WTC11 (cell line): ENCODE results near the gene CACYBP. TPM values are rescaled to one million over a fixed set of nuclear protein-coding genes. Genes with fewer than 3 reads are reported as not detected.

Experiments used
- ARID4B ChIP-seq: sonication (generic); formaldehyde crosslinking; IDR thresholded peaks from 2 replicates; pipeline ENCODE4 v1.8.0; 2023; ENCODE audit warnings: missing genetic modification reagents, mild to moderate bottlenecking, borderline replicate concordance
- CDX4 ChIP-seq: fragments of 250-450 bp; sonication (Bioruptor Pico); IDR thresholded peaks from 2 replicates; pipeline ENCODE4 v1.9.0; 2021; ENCODE audit warnings: moderate library complexity, mild to moderate bottlenecking, inconsistent platforms, borderline replicate concordance
- CREB1 ChIP-seq: sonication (generic); formaldehyde crosslinking; IDR thresholded peaks from 2 replicates; pipeline ENCODE4 v1.8.0; 2023; ENCODE audit warnings: mild to moderate bottlenecking, missing genetic modification reagents
- E2F1 ChIP-seq: sonication (generic); formaldehyde crosslinking; IDR thresholded peaks from 2 replicates; pipeline ENCODE4 v1.8.0; 2022; ENCODE audit warnings: mild to moderate bottlenecking, missing genetic modification reagents
- EMX1 ChIP-seq: fragments of 250-450 bp; sonication (Bioruptor Pico); IDR thresholded peaks from 2 replicates; pipeline ENCODE4 v1.8.0; 2021; ENCODE audit warnings: mild to moderate bottlenecking
- ESRRA ChIP-seq: sonication (generic); formaldehyde crosslinking; IDR thresholded peaks from 2 replicates; pipeline ENCODE4 v1.8.1; 2022; ENCODE audit warnings: mild to moderate bottlenecking, missing genetic modification reagents, borderline replicate concordance
- ETV6 ChIP-seq: sonication (generic); formaldehyde crosslinking; IDR thresholded peaks from 2 replicates; pipeline ENCODE4 v1.8.1; 2022; ENCODE audit warnings: mild to moderate bottlenecking, missing genetic modification reagents
- GTF2I ChIP-seq: fragments of 250-450 bp; sonication (Bioruptor Pico); conservative IDR thresholded peaks from 2 replicates; pipeline ENCODE4 v1.4.0; 2021; ENCODE audit warnings: mild to moderate bottlenecking
- HMGXB4 ChIP-seq: sonication (generic); formaldehyde crosslinking; IDR thresholded peaks from 2 replicates; pipeline ENCODE4 v1.8.1; 2023; ENCODE audit warnings: mild to moderate bottlenecking, moderate library complexity, missing genetic modification reagents
- IRF1 ChIP-seq: sonication (generic); formaldehyde crosslinking; IDR thresholded peaks from 2 replicates; pipeline ENCODE4 v1.8.0; 2023; ENCODE audit warnings: missing genetic modification reagents
- MYBL2 ChIP-seq: sonication (generic); formaldehyde crosslinking; IDR thresholded peaks from 2 replicates; pipeline ENCODE4 v1.8.1; 2023; ENCODE audit warnings: mild to moderate bottlenecking, moderate library complexity, missing genetic modification reagents
- NFYB ChIP-seq: sonication (generic); formaldehyde crosslinking; conservative IDR thresholded peaks from 2 replicates; pipeline ENCODE4 v1.8.0; 2022; ENCODE audit warnings: low read depth, missing genetic modification reagents
- NR2C2 ChIP-seq: sonication (generic); formaldehyde crosslinking; IDR thresholded peaks from 2 replicates; pipeline ENCODE4 v1.8.0; 2022; ENCODE audit warnings: mild to moderate bottlenecking, missing genetic modification reagents
- SP1 ChIP-seq: sonication (generic); formaldehyde crosslinking; conservative IDR thresholded peaks from 2 replicates; pipeline ENCODE4 v1.8.1; 2022; ENCODE audit warnings: missing genetic modification reagents
- TEAD1 ChIP-seq: sonication (generic); formaldehyde crosslinking; IDR thresholded peaks from 2 replicates; pipeline ENCODE4 v1.8.0; 2022; ENCODE audit warnings: mild to moderate bottlenecking, missing genetic modification reagents
- TEAD4 ChIP-seq: sonication (generic); formaldehyde crosslinking; IDR thresholded peaks from 2 replicates; pipeline ENCODE4 v1.8.0; 2022; ENCODE audit warnings: mild to moderate bottlenecking, missing genetic modification reagents
- ZBTB43 ChIP-seq: sonication (generic); formaldehyde crosslinking; IDR thresholded peaks from 2 replicates; pipeline ENCODE4 v1.8.1; 2023; ENCODE audit warnings: mild to moderate bottlenecking, missing genetic modification reagents
- ZNF121 ChIP-seq: sonication (generic); formaldehyde crosslinking; IDR thresholded peaks from 2 replicates; pipeline ENCODE4 v1.8.0; 2023; ENCODE audit warnings: missing genetic modification reagents
- ZNF425 ChIP-seq: fragments of 250-450 bp; sonication (Bioruptor Pico); conservative IDR thresholded peaks from 2 replicates; pipeline ENCODE4 v1.9.0; 2021; ENCODE audit warnings: mild to moderate bottlenecking
- total RNA-seq: library from RNA; stranded (reverse); gene quantifications from 3 replicates; pipeline ENCODE4 v1.2.3, GENCODE V29; 2021
- TF ChIP-seq, protein P1 (sequence below): fragments of 250-450 bp; sonication (Bioruptor Pico); IDR thresholded peaks from 2 replicates; pipeline ENCODE4 v1.8.0; 2021; ENCODE audit warnings: mild to moderate bottlenecking
- TF ChIP-seq, protein P2 (sequence below): fragments of 250-450 bp; sonication (Bioruptor Pico); IDR thresholded peaks from 2 replicates; pipeline ENCODE4 v1.9.0; 2021; ENCODE audit warnings: mild to moderate bottlenecking
- TF ChIP-seq, protein P3 (sequence below): sonication (generic); formaldehyde crosslinking; IDR thresholded peaks from 2 replicates; pipeline ENCODE4 v1.8.1; 2022; ENCODE audit warnings: missing genetic modification reagents, borderline replicate concordance

CACYBP gene
- total RNA-seq, 1 experiment from 2014 or later = 211 TPM

- TF ChIP-seq E2F1 (CRISPR knock-in tag) (no peak), NFYB (CRISPR knock-in tag) (no peak), SP1 (peak; percentile 96), CREB1 (CRISPR knock-in tag) (0 out of 2 replicates have a peak, but pooled peaks have one; percentile 34), MYBL2 (CRISPR knock-in tag) (no peak), EMX1 (CRISPR knock-in tag) (no peak), GTF2I (CRISPR knock-in tag) (no peak), ESRRA (CRISPR knock-in tag) (no peak; the same call in 1 of the 2 replicates), ZNF425 (no peak), ZBTB43 (CRISPR knock-in tag) (no peak), CDX4 (CRISPR knock-in tag) (no peak), TEAD1 (CRISPR knock-in tag) (no peak; the same call in 1 of the 2 replicates), IRF1 (CRISPR knock-in tag) (no peak), TEAD4 (CRISPR knock-in tag) (no peak), HMGXB4 (no peak), ARID4B (CRISPR knock-in tag) (peak; percentile 62; the same call in 1 of the 2 replicates), ZNF121 (no peak), ETV6 (CRISPR knock-in tag) (peak; percentile 83), NR2C2 (no peak)
- TF ChIP-seq, protein P1, sequence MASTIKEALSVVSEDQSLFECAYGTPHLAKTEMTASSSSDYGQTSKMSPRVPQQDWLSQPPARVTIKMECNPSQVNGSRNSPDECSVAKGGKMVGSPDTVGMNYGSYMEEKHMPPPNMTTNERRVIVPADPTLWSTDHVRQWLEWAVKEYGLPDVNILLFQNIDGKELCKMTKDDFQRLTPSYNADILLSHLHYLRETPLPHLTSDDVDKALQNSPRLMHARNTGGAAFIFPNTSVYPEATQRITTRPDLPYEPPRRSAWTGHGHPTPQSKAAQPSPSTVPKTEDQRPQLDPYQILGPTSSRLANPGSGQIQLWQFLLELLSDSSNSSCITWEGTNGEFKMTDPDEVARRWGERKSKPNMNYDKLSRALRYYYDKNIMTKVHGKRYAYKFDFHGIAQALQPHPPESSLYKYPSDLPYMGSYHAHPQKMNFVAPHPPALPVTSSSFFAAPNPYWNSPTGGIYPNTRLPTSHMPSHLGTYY (CRISPR knock-in tag) = no peak
- TF ChIP-seq, protein P2, sequence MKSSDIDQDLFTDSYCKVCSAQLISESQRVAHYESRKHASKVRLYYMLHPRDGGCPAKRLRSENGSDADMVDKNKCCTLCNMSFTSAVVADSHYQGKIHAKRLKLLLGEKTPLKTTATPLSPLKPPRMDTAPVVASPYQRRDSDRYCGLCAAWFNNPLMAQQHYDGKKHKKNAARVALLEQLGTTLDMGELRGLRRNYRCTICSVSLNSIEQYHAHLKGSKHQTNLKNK = no peak
- TF ChIP-seq, protein P3, sequence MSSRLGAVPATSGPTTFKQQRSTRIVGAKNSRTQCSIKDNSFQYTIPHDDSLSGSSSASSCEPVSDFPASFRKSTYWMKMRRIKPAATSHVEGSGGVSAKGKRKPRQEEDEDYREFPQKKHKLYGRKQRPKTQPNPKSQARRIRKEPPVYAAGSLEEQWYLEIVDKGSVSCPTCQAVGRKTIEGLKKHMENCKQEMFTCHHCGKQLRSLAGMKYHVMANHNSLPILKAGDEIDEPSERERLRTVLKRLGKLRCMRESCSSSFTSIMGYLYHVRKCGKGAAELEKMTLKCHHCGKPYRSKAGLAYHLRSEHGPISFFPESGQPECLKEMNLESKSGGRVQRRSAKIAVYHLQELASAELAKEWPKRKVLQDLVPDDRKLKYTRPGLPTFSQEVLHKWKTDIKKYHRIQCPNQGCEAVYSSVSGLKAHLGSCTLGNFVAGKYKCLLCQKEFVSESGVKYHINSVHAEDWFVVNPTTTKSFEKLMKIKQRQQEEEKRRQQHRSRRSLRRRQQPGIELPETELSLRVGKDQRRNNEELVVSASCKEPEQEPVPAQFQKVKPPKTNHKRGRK (CRISPR knock-in tag) = no peak
Observed at GRCh38 chr1:175023043-175023921, 23.5 kb downstream of the CACYBP start, which contains the start of gene MRPS14 (continued).
